ENCODE data around the gene ANTXR2. TPM values are rescaled to one million over a fixed set of nuclear protein-coding genes. Genes with fewer than 3 reads are reported as not detected.
"Not testable (repeated sequence)": the region's sequence is repeated elsewhere in the genome, so short reads cannot be mapped to it uniquely, and the experiment has no call there.

The ANTXR2 gene
- total RNA-seq, 1 donor from 2014 or later = 96.0 TPM

DNA sequence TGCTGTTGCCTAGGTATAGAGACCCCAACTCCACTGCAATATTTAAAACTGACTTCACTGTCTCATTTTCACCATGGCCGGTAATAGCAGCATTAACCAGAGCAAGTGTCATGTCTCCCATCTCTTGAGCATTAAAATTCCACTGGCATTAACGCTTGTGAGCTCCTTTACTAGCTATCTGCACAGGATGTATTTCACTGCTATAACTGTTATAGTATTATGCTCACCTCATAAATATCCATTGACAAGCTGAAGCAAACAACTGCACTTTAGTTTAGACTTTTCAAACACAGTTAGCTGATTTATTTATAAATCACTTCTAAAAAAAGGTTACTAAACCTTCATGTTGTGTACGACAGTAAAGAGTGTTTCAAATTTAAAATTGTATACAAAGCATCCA lies 157.8 kb downstream of the ANTXR2 start:
- peak; percentile 24 for DNase-seq

DNA sequence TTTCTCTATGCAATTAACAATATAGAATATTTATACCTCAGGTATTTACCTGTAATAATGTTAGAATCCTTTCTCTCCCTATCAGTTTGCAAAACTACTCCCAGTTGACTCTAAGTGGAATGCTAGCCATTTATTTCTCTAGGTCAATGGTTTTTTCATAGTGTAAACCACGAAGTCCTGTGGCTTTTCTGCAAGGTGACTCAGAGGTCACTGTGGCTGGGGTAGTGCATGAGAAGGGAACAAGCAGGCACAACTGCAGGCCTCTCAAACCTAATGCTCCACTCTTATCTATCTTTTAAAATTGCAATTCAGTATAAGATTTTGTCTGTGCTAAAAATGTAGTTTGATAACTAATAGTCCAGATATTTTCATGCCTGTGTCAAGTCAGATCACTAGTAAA lies 159.4 kb downstream of the ANTXR2 start:
- DNase-seq = no peak

DNA sequence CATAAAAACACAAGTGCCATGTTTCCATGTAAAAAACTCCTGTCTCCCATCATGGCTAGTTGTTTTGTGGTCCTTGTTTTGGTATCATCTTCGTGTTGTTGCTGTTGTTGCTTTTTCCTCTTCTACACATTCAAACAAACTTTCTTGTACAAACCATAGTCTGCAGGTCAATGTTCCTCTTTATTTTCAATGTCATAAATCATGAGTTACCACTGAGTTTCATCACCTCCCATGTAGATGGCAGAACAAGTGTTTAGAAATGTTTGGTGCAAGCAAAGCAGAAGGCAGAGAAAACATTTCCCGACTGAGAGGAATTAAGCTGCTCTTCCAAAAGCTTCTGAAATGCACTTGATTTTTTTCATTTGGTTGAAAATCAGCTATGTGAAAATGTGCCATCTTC lies 166.0 kb downstream of the ANTXR2 start:
- no peak for DNase-seq

DNA sequence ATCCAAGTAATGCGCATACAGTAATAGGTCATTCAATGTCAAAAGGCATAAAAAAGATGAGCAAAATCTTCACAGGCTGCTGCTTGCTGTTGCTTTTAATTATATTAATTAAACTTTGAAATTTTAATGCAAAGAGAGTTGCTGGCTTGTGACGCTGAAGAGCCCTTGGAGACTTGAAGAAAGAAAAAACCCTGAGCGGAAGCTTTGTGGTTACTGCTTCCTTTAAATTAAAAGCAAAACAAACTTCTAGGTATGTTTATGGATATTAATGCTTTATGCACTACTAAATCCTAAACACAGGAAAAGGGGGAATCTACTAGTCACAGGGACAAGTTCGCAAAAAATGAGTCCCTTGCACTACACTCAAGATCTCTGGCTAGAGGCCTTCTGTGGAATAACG lies 166.7 kb downstream of the ANTXR2 start:
- no peak for DNase-seq

DNA sequence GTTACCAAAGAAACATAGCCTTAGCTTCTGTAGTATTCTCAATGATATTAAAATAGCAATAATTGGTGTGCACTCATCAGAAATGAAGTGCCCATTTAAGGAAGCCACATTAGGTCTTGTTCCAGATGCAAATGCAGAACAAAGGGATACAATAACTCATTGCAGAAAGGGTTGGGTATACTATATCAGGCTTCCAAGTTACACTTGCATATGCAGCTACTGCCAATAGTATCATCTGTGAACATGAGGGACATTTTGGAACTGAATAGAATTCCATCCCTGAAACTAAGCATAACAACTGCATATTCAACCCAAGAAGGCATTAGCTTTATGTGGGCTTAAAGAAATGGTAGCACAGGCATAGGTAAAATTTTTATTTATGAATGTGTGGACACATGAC lies 167.8 kb downstream of the ANTXR2 start:
- DNase-seq = no peak

DNA sequence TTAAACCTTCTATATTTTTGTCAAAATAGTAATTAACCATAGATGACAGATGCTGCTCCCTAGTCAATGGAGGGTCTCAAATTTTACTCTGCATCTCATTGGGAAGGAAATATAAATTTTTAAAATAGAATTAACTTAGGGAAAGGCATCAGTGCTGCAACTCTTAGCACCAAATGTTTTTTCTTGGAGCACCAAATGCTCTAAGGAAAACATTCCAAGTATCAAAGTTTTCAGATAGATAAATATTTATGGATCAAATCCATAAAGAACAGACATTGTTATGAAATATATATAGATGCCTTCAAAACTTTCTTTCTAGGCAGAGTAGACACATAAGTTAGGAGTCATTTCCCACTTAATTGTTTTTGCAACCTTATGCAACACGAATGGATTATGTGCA lies 168.7 kb downstream of the ANTXR2 start:
- DNase-seq = no peak

DNA sequence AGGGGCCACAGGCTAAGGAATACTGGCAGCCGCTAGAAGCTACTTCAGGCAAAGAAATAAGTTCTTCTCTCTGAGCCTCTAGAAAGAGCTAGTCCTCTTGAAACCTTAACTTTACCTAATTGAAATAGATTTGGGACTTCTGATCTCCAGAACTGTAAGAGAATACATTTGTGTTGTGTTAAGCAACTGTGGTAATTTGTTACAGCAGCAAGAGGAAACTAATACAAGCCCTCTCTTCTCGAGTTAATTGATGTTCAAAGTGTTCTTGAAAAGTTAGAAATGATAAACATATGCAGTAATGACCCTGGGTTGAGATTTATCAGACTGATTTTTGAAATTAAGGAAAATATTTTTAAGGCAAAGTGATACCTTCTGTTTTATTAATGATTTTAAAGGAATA lies 172.8 kb downstream of the ANTXR2 start:
- no peak for DNase-seq

DNA sequence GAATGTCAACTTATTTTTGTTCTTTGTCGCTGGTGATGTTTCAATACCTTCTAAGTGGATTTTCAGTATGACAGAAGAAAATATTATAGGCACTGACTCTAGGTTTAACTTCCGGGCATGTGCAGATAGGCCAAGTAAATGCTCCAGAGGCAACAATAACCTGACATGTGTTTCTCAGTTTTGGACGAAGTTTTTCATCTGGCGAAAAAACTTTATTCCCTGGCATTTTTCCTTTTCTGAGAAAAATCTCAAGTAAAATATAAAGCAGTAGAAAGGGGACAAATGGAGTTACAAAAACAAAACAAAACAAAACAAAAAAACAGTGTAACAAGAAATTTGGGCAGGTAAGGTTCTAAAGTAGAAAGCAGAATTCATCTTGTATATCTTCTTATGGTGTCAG lies 173.5 kb downstream of the ANTXR2 start:
- DNase-seq = no peak

DNA sequence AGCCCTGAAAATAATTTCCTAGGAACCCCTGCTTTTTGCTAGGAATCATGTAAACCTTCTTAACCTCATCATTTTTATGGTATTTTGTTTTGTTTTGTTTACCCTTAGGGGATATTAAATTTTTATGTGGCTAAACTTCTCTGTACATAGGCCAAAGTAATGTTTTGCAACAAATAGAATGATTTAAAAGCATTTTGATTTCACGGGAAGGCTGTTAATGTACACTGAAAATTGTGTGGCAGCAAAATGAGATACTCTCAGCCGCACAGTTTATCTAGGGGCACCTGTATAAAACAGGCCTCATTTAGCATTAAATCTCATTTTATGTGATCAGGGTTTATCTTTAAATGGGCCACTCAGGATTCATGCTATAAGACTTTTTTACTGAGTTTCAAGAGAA lies 175.0 kb downstream of the ANTXR2 start:
- DNase-seq = no peak

DNA sequence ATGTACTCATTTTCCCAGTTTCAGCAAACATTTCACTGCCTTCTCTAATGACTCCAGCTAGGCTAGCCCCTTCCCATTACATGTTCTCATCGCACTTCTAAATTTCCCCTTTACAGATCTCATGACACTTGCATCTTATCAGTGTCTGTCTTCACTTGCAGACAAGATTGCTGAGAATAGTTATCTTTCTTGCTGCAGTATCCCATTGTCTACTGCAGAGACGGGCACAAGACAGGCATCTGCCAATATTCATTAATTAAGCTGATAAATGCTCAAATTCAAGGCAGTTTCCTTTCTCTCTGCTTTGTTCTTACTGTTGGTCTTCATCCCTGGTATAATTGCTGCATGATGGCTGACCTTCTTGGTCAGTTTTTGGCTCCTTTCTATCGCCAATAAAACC lies 175.9 kb downstream of the ANTXR2 start:
- no peak for DNase-seq

DNA sequence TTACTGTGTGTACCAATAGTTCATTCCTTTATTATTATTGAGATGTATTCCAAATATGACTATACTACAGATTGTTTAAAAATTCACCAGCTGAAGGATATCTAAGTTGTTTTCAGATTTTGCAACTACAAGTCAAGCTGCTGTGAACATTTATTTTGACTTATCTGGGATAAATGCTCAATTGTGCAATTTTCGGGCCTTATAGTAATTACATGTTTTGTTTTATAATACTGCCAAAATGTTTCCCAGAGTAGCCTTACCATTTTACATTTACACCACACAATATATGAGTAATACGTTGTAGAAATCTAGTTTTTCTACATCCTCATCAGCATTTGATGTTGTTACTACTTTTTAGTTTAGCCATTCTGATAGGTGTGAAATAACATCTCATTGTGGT lies 179.6 kb downstream of the ANTXR2 start:
- no peak for DNase-seq

DNA sequence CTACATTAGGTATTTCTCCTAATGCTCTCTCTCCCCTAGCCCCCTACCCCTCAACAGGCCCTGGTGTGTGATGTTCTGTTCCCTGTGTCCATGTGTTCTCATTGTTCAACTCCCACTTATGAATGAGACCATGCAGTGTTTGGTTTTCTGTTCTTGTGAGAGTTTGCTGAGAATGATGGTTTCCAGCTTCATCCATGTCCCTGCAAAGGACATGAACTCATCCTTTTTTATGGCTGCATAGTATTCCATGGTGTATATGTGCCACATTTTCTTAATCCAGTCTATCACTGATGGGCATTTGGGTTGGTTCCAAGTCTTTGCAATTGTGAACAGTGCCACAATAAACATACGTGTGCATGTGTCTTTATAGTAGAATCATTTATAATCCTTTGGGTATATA lies 184.0 kb downstream of the ANTXR2 start:
- not testable (repeated sequence) for DNase-seq

DNA sequence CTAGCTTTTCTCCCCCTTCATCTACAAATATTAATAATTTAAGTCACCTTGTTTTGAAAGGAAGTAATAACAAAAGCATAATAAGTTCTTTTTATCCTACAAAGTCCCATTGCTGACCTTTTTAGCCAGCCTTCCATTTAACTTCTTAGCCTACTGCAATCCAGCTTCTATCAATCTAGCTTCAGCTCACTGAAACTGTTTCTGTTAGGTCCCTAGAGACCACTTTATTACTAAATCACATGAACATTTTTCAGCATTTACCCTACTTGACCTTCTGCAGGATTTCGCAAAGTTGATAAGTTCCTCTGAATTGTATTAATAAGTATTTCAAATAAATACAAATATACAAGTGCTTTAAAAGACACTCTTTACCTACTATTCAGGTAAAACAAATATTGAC lies 186.5 kb downstream of the ANTXR2 start:
- DNase-seq = no peak

DNA sequence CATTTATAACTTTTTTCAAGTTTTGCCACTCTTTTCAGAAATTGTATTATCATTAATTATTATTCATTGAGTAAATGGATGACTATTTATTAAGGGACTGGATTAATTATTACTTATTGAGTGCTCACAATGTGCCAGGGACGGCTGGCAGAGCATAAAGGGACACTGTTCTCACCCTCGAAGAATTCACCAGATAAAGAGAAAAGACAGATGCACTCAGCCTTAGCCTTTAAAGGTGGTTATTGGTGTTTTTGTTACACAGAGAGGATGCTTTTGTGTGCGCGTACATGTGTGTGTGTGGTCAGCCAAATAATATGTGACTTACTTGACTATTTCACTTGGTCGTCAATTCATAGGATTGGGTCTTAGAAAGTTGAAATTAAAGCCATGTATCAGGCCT lies 187.0 kb downstream of the ANTXR2 start:
- no peak for DNase-seq

DNA sequence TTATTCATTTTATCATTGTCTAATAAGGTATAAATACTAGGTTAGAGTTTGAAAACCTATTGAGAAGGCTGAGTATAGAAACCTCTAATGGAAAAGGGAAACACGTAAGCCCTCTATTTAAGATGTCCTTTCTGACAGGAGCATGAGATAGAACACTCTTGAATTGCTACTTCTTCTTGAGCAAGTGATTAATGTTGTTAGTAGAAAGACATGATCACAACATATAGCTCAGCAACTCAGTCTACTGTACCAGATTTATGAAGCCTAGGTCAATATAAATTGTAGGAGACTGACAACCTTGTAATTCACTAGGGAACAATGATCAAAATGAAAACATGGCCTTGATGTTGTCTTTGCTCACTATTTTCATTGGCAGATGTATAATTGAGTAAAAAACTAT lies 189.7 kb downstream of the ANTXR2 start:
- DNase-seq = no peak

DNA sequence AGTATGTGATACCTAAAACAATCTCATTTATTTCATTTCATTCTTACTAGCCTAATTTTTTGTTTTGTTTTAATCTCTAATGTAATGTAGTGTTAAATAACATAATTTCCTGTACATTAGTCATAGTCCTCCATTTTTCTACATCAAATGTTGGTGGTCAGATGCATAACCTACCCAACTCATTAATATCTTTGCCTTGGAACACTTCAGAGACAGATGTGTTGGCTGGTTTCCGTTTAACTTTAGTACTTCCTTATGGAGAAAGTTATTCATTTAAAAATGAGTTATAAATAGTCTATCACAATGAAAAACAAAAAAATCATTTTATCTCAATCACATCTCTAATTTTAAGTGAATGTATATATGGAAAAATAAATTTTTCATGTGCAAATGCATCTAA lies 190.2 kb downstream of the ANTXR2 start:
- DNase-seq = no peak

DNA sequence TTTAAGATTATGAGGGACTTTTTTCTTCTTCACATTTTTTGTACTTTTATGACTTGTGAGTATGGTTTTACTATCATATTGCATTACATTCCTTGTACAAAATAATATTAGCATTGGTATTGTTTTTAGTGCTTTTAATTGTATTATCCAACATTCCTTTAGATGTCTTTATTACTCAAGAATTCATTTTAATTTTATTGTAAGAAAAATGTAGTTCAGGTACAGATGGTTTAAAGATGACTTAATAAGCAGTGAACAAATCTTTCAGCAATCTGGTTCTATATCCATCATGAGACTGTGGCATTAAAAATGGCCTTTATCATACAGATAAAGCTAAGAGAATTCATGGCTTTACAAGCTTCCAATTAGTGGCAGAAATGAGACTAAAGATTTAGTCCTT lies 191.6 kb downstream of the ANTXR2 start:
- no peak for DNase-seq

DNA sequence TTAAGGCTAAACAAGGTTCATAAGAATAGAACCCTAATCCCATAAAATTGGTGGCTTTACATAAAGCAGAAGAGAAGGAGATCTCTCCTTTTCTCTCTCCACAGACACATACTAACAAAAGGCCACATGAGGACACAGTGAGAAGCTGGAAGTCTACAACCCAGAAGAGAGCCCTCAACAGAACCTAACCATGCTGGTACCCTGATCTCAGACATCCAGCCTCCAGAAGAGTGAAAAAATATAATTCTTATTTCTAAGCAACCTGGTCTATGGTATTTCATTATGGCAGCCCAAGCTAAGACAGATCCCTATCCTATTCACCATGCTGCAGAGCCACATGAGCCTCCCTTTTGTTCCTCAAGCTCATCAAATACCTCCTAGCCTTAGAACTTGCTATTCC lies 195.5 kb downstream of the ANTXR2 start:
- DNase-seq = no peak

DNA sequence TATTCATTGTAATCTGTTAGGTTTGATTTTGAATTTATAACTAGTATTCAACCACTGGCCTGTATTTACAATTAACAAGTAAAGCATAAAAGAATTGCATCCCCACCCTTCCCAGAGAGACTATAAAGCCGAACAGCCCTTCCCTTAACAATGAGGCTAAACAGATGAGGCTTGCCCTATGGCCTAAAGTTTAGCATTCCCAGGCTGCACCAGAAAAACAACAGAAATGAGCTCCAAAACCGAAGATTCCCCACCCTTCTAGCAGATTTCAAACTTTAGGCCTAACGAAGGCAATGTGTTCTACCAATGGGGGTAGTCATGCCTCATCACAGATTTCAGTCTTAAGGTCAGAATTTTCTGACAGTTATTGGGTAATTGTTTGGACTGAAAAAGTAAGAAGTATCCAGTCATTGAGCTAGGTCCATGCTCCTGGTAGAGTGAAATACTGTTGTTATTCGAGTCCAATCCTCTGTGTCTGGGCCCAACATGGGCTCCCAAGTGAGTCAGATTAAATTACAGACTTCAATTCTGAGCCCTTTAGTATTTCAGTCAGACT lies 197.6 kb downstream of the ANTXR2 start:
- DNase-seq = no peak

DNA sequence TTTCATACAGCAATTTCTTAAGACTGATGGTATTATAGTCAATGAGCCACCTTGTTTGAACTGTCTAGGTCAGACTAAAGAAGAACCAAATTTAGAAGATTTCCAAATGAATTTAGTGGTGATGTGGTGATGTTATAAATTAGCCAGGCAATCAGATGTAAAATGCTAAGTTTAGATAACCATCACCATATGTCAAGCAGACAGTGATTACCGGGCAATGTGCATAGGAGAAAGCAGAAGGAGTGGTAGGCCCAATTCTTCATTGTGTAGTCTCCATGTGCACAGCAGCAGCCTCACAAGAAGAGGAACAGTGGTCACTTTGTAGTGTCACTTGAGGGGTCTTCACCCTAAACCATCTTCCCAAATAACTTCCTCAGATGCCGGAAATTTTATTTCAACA lies 198.8 kb downstream of the ANTXR2 start:
- no peak for DNase-seq

DNA sequence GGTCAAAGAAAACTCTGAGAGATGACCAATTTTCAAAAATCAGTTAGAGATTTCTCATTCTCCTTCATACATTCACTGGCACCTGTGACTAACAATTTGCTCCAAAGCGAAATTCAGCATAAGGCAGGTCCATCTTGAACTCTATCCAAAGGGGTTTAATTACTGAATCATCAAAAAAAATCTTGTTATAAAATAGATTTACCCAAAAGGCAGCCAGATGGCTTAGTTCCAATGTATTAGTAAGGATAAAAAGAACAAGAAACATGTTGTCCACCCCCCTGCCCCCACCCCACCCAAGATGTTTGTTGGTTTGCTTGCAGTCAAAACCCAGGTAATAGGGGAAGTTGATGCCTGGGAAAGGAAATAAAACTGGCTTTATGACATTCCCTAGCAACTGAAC lies 200.3 kb downstream of the ANTXR2 start:
- DNase-seq = no peak

DNA sequence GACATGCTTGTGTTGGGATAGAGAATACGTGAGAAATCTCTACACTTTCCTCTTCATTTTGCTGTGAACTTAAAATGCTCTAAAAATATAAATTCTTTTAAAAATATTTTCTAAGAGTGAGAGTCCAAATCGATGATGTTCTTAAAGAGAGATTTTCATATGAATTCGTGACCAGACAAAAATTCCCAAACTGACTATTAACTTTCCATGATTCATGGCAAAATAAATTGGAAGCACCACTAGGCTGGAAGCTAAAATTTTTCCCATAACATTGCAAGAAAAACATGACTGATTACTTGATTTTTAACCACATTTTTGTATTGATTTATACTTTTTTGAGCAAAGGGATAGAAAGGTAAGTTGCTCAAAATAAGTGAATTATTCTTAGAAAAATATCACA lies 201.1 kb downstream of the ANTXR2 start:
- DNase-seq = no peak

DNA sequence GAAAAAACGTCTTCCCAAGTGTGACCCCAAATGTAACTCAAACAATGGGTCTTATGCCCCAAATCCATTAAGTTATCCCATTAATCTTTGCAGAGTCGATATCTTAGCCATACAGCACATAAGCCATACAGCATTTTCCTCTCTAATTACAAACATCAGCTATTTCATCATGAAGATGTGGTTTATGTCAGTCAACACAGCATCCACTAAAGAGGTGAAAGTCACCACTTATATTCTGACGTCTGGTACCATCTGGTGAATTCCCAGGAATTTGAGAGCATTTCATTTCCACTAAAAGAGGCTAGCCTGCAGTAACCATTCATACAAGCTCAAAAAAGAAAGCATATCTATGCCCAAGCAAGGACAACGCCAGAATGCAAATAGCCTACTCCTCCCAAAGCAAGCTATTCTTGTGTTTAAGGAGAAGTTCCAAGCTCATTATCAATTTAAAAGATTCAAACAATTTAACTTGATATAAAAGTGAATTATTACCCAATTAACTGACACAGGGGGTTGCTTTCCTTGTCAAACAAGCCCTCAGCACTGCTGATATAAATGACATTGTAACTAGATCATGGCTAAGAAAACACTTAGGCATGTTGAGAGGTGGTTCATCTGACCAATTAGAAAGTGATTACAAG lies 203.3 kb downstream of the ANTXR2 start:
- DNase-seq = no peak

DNA sequence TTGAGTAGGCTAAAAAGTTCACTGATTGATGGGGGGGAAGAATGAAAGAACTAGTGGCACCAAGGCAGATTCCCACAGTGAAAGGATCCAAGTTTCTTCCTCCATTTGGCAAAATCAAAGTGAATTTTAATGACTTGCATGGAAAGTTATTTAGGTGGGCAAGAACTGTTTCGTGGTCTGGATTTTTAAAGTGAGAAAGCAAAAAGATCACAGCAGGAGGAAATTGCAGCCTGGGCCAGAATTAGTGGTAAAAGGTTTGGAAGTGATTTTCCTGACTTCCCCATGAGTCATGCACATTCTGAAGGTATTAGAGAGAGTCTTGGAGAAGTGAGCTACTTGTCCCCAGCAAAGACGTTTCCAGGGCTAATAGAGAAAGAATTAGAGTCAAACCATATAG lies 207.8 kb downstream of the ANTXR2 start:
- no peak for DNase-seq
